H9 (cell line): Measurements from ENCODE around the gene SF3A2. TPM values are rescaled to one million over a fixed set of nuclear protein-coding genes. Genes with fewer than 3 reads are reported as not detected.

Experiments
- DNase-seq: peaks from one replicate; pipeline ENCODE4 v3.0.0-alpha.2; 2017
- H2AFZ ChIP-seq: one replicate; pipeline ENCODE4 v1.6.1; 2013; ENCODE audit warnings: mild to moderate bottlenecking, low read length, control low read depth, moderate library complexity
- H2AK5ac ChIP-seq: 2 replicates; pipeline ENCODE4 v1.6.1; 2013; ENCODE audit warnings: low read length, control low read depth, mixed read lengths; ENCODE audit not compliant: insufficient read length
- H2BK120ac ChIP-seq: one replicate; pipeline ENCODE4 v1.6.1; 2013; ENCODE audit warnings: low read depth, mild to moderate bottlenecking, low read length, control low read depth, inconsistent platforms; ENCODE audit not compliant: poor library complexity, severe bottlenecking
- H2BK12ac ChIP-seq: 2 replicates; pipeline ENCODE4 v1.6.1; 2013; ENCODE audit warnings: low read length, control low read depth, mixed read lengths, low read depth; ENCODE audit not compliant: insufficient read length
- H2BK15ac ChIP-seq: 2 replicates; pipeline ENCODE4 v1.6.1; 2013; ENCODE audit warnings: low read depth, low read length, control low read depth
- H2BK20ac ChIP-seq: one replicate; pipeline ENCODE4 v1.6.1; 2013; ENCODE audit warnings: low read depth, mild to moderate bottlenecking, low read length, control low read depth, inconsistent platforms; ENCODE audit not compliant: poor library complexity, severe bottlenecking
- H2BK5ac ChIP-seq: 2 replicates; pipeline ENCODE4 v1.6.1; 2013; ENCODE audit warnings: low read length, control low read depth, mixed read lengths; ENCODE audit not compliant: insufficient read length
- H3K14ac ChIP-seq: 2 replicates; pipeline ENCODE4 v1.6.1; 2013; ENCODE audit warnings: low read length, control low read depth; ENCODE audit not compliant: insufficient read depth
- H3K18ac ChIP-seq: 2 replicates; pipeline ENCODE4 v1.6.1; 2013; ENCODE audit warnings: low read depth, mild to moderate bottlenecking, mixed read lengths, low read length, control low read depth; ENCODE audit not compliant: insufficient read length
- H3K23ac ChIP-seq: 2 replicates; pipeline ENCODE4 v1.6.1; 2013; ENCODE audit warnings: low read length, control low read depth, mixed read lengths, low read depth; ENCODE audit not compliant: insufficient read length
- H3K23me2 ChIP-seq: 2 replicates; pipeline ENCODE4 v1.6.1; 2013; ENCODE audit warnings: low read depth, mild to moderate bottlenecking, mixed read lengths, low read length, control low read depth; ENCODE audit not compliant: insufficient read length, poor library complexity, severe bottlenecking
- H3K27ac ChIP-seq: 2 replicates; pipeline ENCODE4 v1.5.1; 2013; ENCODE audit warnings: low read length, control low read depth, mixed read lengths, low read depth; ENCODE audit not compliant: insufficient read length
- H3K27me3 ChIP-seq: 2 replicates; pipeline ENCODE4 v1.6.1; 2013; ENCODE audit warnings: low read length, control low read depth, inconsistent platforms; ENCODE audit not compliant: insufficient read depth
- H3K4ac ChIP-seq: 2 replicates; pipeline ENCODE4 v1.6.1; 2013; ENCODE audit warnings: low read depth, mild to moderate bottlenecking, control low read depth, inconsistent platforms, low read length, moderate library complexity
- H3K4me1 ChIP-seq: 2 replicates; pipeline ENCODE4 v1.6.1; 2013; ENCODE audit warnings: low read length, control low read depth, inconsistent platforms; ENCODE audit not compliant: insufficient read depth
- H3K4me2 ChIP-seq: 2 replicates; pipeline ENCODE4 v1.6.1; 2013; ENCODE audit warnings: low read length, control low read depth, mixed read lengths; ENCODE audit not compliant: insufficient read length, insufficient read depth
- H3K56ac ChIP-seq: 2 replicates; pipeline ENCODE4 v1.6.1; 2013; ENCODE audit warnings: low read depth, mild to moderate bottlenecking, mixed read lengths, low read length, control low read depth; ENCODE audit not compliant: insufficient read length
- H3K79me1 ChIP-seq: 2 replicates; pipeline ENCODE4 v1.6.1; 2013; ENCODE audit warnings: low read depth, mild to moderate bottlenecking, moderate library complexity, low read length, control low read depth, inconsistent platforms; ENCODE audit not compliant: insufficient read depth, poor library complexity, severe bottlenecking
- H3K79me2 ChIP-seq: 2 replicates; pipeline ENCODE4 v1.6.1; 2013; ENCODE audit warnings: low read length, control low read depth, inconsistent platforms; ENCODE audit not compliant: insufficient read depth
- H3K9ac ChIP-seq: 2 replicates; pipeline ENCODE4 v1.6.1; 2013; ENCODE audit warnings: low read length, control low read depth, mixed read lengths; ENCODE audit not compliant: insufficient read length; ENCODE audit errors: extremely low read depth
- H3K9me3 ChIP-seq: one replicate; pipeline ENCODE4 v1.6.1; 2013; ENCODE audit warnings: low read depth, low read length, inconsistent platforms; ENCODE audit not compliant: control insufficient read depth
- H3T11ph ChIP-seq: one replicate; pipeline ENCODE4 v1.6.1; 2013; ENCODE audit warnings: mild to moderate bottlenecking, low read length, control low read depth, inconsistent platforms
- H4K20me1 ChIP-seq: one replicate; pipeline ENCODE4 v1.6.1; 2013; ENCODE audit not compliant: control insufficient read depth, insufficient read length, insufficient read depth
- H4K5ac ChIP-seq: 2 replicates; pipeline ENCODE4 v1.6.1; 2013; ENCODE audit warnings: low read depth, mild to moderate bottlenecking, mixed read lengths, low read length, control low read depth; ENCODE audit not compliant: insufficient read length
- H4K8ac ChIP-seq: replicated peaks from 2 replicates; pipeline ENCODE4 v1.6.1; 2013; ENCODE audit warnings: low read length, control low read depth, mixed read lengths, low read depth; ENCODE audit not compliant: insufficient read length
- H4K91ac ChIP-seq: 2 replicates; pipeline ENCODE4 v1.6.1; 2013; ENCODE audit warnings: low read depth, mild to moderate bottlenecking, moderate library complexity, mixed read lengths, low read length, control low read depth; ENCODE audit not compliant: insufficient read length
- H3K27ac Mint-ChIP-seq, 3 experiments: 2 replicates in 2 of 3; 3 replicates in 1 of 3; pipeline ENCODE4 v1.8.0; 2020 to 2021; ENCODE audit warnings: mixed read lengths in 3 of 3, mild to moderate bottlenecking in 1 of 3, moderate library complexity in 1 of 3
- H3K27me3 Mint-ChIP-seq: 2 replicates; pipeline ENCODE4 v1.8.0; 2021; ENCODE audit warnings: low read depth, mild to moderate bottlenecking, moderate library complexity, mixed read lengths
- H3K36me3 Mint-ChIP-seq, 3 experiments: 2 replicates in 2 of 3; 3 replicates in 1 of 3; pipeline ENCODE4 v1.8.0; 2020 to 2021; ENCODE audit warnings: low read depth in 3 of 3, mixed read lengths in 3 of 3; ENCODE audit not compliant: insufficient read depth in 1 of 3
- H3K4me1 Mint-ChIP-seq, 2 experiments: 2 replicates each; pipeline ENCODE4 v1.8.0; 2020; ENCODE audit warnings: mixed read lengths in 2 of 2
- H3K4me3 Mint-ChIP-seq, 2 experiments: 2 replicates in 1 of 2; 3 replicates in 1 of 2; pipeline ENCODE4 v1.8.0; 2020 to 2021; ENCODE audit warnings: mild to moderate bottlenecking in 2 of 2, mixed read lengths in 2 of 2, moderate library complexity in 1 of 2
- H3K9me3 Mint-ChIP-seq, 2 experiments: 2 replicates in 1 of 2; 3 replicates in 1 of 2; pipeline ENCODE4 v1.8.0; 2020; ENCODE audit warnings: mild to moderate bottlenecking in 2 of 2, mixed read lengths in 2 of 2, moderate library complexity in 1 of 2
- WGBS: extraction: QIAGEN DNeasy Blood & Tissue Kit; methylation state at CpG from one replicate; pipeline ENCODE4 v1.1.7; 2013; ENCODE audit warnings: missing lambda C conversion rate, low lambda C conversion rate, mixed read lengths; ENCODE audit not compliant: insufficient read length; ENCODE audit errors: extremely low coverage; 5-methylcytosine and 5-hydroxymethylcytosine counted together
- total RNA-seq: library from RNA; stranded (reverse); gene quantifications from 2 replicates; pipeline ENCODE4 v1.2.1, GENCODE V29; 2021
- TF ChIP-seq, protein P1 (sequence below): fragments of 200-600 bp; sonication (generic); conservative IDR thresholded peaks from 3 replicates; pipeline ENCODE4 v1.8.0; 2021; ENCODE audit warnings: antibody characterized with exemption, mild to moderate bottlenecking

SF3A2 gene
- total RNA-seq, 1 experiment from 2014 or later, result 166 TPM

DNA sequence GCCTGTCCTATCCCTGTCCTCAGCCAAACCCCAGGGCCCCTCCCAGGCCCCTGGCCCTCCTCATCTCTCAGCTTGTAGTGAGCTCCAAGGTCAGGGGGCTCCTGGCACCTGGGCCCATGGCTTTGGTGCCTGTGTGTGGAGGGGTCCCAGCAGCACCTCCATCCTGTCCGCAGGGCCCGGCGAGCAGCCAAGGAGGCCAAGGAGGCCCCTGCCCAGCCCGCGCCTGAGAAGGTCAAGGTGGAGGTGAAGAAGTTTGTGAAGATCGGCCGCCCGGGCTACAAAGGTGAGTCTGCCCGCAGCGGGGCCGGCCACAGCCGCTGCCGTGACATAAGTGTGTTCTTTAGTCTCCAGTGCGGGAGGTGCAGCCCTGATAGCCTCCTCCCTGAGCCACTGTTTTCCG, 8.6 kb downstream of the SF3A2 start:
- Histone ChIP-seq H3K27me3 (no peaks in the 10 kb centered on the region), H3K9ac (no peak overlapping the region), H2BK20ac (no peak overlapping the region), H3K79me2 (peaks cover 24% of the 10 kb centered on the region; the same call in 1 of the 2 replicates), H4K20me1 (peaks cover 2% of the 10 kb centered on the region), H2BK15ac (no peak overlapping the region), H3K18ac (no peak overlapping the region), H2AK5ac (no peak overlapping the region), H3K23ac (no peak overlapping the region), H2BK120ac (no peak overlapping the region), H2BK12ac (no peak overlapping the region), H3K79me1 (peaks cover 13% of the 10 kb centered on the region), H3K4me2 (no peak overlapping the region), H2BK5ac (no peak overlapping the region), H4K5ac (no peak overlapping the region), H3K56ac (no peak overlapping the region), H3K4ac (no peak overlapping the region), H2AFZ (no peak overlapping the region), H4K8ac (no peak overlapping the region), H3K23me2 (no peaks in the 10 kb centered on the region), H3T11ph (no peak overlapping the region), H3K14ac (no peak overlapping the region), H3K27ac (no peak overlapping the region), H3K4me1 (no peaks in the 10 kb centered on the region), H3K9me3 (no peaks in the 10 kb centered on the region), H4K91ac (no peak overlapping the region)
- Mint-ChIP-seq H3K4me1 (peaks cover 10 to 13% of the 10 kb centered on the region in 2 experiments), H3K9me3 (no peaks in the 10 kb centered on the region), H3K36me3 (peaks cover 16 to 48% (median 46%) of the 10 kb centered on the region in 3 experiments; a peak in 6 of 7 replicates), H3K27me3 (no peaks in the 10 kb centered on the region; the same call in 1 of the 2 replicates), H3K27ac (no peak overlapping the region), H3K4me3 (no peak overlapping the region)
- TF ChIP-seq, protein P1, sequence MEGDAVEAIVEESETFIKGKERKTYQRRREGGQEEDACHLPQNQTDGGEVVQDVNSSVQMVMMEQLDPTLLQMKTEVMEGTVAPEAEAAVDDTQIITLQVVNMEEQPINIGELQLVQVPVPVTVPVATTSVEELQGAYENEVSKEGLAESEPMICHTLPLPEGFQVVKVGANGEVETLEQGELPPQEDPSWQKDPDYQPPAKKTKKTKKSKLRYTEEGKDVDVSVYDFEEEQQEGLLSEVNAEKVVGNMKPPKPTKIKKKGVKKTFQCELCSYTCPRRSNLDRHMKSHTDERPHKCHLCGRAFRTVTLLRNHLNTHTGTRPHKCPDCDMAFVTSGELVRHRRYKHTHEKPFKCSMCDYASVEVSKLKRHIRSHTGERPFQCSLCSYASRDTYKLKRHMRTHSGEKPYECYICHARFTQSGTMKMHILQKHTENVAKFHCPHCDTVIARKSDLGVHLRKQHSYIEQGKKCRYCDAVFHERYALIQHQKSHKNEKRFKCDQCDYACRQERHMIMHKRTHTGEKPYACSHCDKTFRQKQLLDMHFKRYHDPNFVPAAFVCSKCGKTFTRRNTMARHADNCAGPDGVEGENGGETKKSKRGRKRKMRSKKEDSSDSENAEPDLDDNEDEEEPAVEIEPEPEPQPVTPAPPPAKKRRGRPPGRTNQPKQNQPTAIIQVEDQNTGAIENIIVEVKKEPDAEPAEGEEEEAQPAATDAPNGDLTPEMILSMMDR, result no peak
- DNase-seq, result no peak
- WGBS, result no CpG with 5 or more reads among the region's 15 CpGs
